ENCODE measurements around the gene TRIO.

The TRIO gene

DNA sequence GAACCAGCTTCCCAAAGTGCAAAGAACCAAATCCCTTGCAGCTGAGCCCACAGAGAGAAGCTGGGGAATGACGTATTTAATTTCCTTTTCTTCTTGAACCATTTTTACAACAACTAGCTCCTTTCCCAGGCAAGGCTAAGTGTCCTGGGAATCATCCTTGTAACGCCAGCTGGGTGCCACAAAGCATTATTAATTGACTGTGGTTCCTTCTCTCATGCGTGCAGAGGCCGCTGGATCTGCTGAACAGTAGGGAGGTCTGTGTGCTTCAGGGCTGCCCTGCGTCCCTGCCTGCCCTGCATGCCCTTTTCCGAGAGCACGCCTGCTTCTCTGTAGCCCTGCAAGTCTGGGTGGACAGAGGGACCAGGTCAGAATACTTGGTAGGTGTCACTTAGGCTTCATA is 314.3 kb downstream of the TRIO start:
- DNase-seq (ENCODE audit: extremely low read depth, insufficient read length), result no peak
- Histone ChIP-seq H3K36me3 (ENCODE audit: control insufficient read depth, insufficient read depth, low read length) (peaks cover 17% of the 10 kb centered on the region), H3K27me3 (replicated peaks; ENCODE audit: control insufficient read depth, insufficient read depth, low read length) (no peaks in the 10 kb centered on the region), H3K4me3 (replicated peaks; ENCODE audit: low read depth, low read length) (no peak overlapping the region)
- TF ChIP-seq, protein P1, sequence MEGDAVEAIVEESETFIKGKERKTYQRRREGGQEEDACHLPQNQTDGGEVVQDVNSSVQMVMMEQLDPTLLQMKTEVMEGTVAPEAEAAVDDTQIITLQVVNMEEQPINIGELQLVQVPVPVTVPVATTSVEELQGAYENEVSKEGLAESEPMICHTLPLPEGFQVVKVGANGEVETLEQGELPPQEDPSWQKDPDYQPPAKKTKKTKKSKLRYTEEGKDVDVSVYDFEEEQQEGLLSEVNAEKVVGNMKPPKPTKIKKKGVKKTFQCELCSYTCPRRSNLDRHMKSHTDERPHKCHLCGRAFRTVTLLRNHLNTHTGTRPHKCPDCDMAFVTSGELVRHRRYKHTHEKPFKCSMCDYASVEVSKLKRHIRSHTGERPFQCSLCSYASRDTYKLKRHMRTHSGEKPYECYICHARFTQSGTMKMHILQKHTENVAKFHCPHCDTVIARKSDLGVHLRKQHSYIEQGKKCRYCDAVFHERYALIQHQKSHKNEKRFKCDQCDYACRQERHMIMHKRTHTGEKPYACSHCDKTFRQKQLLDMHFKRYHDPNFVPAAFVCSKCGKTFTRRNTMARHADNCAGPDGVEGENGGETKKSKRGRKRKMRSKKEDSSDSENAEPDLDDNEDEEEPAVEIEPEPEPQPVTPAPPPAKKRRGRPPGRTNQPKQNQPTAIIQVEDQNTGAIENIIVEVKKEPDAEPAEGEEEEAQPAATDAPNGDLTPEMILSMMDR (IDR thresholded peaks at IDR 0.05; ENCODE audit: insufficient read depth, low read length, poor library complexity, severe bottlenecking), result no peak

DNA sequence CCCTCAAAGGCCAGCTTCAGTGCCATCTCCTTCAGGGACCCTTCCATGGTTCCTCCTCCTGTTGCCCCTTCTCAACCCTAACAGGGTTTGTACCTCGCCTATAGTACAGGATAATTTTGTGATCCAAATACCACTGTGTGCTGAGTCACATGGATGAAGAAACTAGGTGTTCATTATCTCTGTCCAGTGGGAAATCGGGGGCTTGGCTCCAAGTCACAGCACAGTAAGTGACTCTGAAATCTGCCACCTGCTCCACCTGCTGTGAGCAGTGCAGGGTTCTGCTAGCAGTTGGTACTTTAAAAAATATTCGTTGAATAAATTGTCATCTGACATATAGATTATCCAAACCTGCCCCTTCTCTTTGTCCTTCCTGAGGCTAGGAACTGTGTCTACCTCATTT is 315.3 kb downstream of the TRIO start:
- Histone ChIP-seq H3K36me3 (ENCODE audit: control insufficient read depth, insufficient read depth, low read length) (peaks cover 22% of the 10 kb centered on the region), H3K27me3 (replicated peaks; ENCODE audit: control insufficient read depth, insufficient read depth, low read length) (no peaks in the 10 kb centered on the region), H3K4me3 (replicated peaks; ENCODE audit: low read depth, low read length) (no peak overlapping the region)
- TF ChIP-seq, protein P1 (IDR thresholded peaks at IDR 0.05; ENCODE audit: insufficient read depth, low read length, poor library complexity, severe bottlenecking), result no peak
- DNase-seq (ENCODE audit: extremely low read depth, insufficient read length), result no peak

DNA sequence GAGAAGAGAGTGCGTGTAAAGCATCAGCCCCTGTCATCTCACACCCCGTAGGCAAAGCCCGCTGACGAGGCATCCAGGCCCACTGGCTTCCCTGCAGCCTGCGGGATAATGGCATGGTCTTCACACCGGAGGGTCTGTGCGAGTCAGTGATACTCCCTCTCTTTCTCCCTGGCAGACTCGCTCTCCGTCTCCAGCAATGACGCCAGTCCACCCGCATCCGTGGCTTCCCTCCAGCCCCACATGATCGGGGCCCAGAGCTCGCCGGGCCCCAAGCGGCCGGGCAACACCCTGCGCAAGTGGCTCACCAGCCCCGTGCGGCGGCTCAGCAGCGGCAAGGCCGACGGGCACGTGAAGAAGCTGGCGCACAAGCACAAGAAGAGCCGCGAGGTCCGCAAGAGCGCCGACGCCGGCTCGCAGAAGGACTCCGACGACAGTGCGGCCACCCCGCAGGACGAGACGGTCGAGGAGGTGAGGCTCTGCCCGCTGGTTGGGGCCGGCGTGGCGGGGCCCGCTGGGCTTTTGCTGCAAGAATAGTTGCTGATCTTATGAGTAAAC is 317.8 kb downstream of the TRIO start:
- Histone ChIP-seq H3K36me3 (ENCODE audit: control insufficient read depth, insufficient read depth, low read length) (peaks cover 33% of the 10 kb centered on the region), H3K4me3 (replicated peaks; ENCODE audit: low read depth, low read length) (no peak overlapping the region), H3K27me3 (replicated peaks; ENCODE audit: control insufficient read depth, insufficient read depth, low read length) (no peaks in the 10 kb centered on the region)
- no peak for DNase-seq (ENCODE audit: extremely low read depth, insufficient read length)
- TF ChIP-seq, protein P1 (IDR thresholded peaks at IDR 0.05; ENCODE audit: insufficient read depth, low read length, poor library complexity, severe bottlenecking), result no peak

DNA sequence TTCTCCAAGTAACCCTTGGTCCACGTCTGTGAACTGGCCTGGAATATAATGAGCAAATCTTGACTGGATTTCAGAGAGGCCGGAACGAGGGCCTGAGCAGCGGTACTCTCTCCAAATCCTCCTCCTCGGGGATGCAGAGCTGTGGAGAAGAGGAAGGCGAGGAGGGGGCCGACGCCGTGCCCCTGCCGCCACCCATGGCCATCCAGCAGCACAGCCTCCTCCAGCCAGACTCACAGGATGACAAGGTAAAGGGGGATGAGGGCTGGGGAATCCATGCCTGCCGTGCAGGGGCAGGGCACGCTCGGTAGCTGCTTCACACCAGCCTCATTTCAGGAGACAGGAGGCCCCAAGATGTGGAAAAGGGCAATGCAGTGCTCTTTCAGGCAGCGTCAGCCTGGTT is 319.5 kb downstream of the TRIO start:
- TF ChIP-seq, protein P1 (IDR thresholded peaks at IDR 0.05; ENCODE audit: insufficient read depth, low read length, poor library complexity, severe bottlenecking), result no peak
- no peak overlapping the region for H3K4me3 ChIP-seq (replicated peaks; ENCODE audit: low read depth, low read length)
- no peak for DNase-seq (ENCODE audit: extremely low read depth, insufficient read length)
- peaks cover 36% of the 10 kb centered on the region for H3K36me3 ChIP-seq (ENCODE audit: control insufficient read depth, insufficient read depth, low read length)
- no peaks in the 10 kb centered on the region for H3K27me3 ChIP-seq (replicated peaks; ENCODE audit: control insufficient read depth, insufficient read depth, low read length)

DNA sequence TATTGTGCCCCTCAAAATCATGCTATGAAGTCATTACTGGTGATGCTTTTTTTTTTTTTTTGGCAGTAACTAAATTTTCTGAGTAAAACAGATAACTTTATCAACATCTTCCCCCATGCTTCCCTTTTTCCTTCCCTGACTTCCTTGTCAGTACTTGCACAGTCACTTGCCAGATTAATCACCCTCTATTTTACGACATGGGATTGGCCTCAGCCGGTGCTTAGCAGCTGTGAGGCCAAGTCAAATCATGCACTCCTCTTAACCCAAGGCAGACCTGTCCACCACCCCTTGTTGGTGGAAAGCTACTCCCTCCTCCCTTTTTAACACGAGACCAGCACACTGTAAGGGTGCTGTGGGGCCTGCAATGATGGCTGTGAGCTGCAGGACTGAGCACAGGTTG is 320.5 kb downstream of the TRIO start:
- no peak for DNase-seq (ENCODE audit: extremely low read depth, insufficient read length)
- Histone ChIP-seq H3K27me3 (replicated peaks; ENCODE audit: control insufficient read depth, insufficient read depth, low read length) (no peaks in the 10 kb centered on the region), H3K4me3 (replicated peaks; ENCODE audit: low read depth, low read length) (no peak overlapping the region), H3K36me3 (ENCODE audit: control insufficient read depth, insufficient read depth, low read length) (peaks cover 34% of the 10 kb centered on the region)
- TF ChIP-seq, protein P1 (IDR thresholded peaks at IDR 0.05; ENCODE audit: insufficient read depth, low read length, poor library complexity, severe bottlenecking), result no peak

DNA sequence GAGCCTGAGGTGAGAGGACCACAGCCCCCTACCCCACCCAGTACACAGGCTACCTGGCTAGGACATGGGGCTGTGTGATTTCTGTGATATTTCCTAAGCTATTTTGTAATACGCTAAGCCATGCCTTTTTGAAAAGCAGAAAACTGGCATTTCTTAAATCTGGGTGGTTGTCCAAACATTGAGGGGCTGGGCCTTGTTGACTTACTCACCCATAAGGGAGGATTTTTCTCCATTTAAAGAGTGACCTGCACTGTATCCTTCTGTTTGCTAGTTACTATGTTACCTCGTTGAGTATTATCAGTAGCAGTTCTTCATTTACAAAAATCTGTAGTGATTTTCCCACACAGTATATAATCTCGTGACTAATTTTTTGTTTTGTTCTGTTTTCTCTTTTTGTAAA is 321.0 kb downstream of the TRIO start:
- H3K36me3 ChIP-seq (ENCODE audit: control insufficient read depth, insufficient read depth, low read length), result peaks cover 32% of the 10 kb centered on the region
- no peak for DNase-seq (ENCODE audit: extremely low read depth, insufficient read length)
- TF ChIP-seq, protein P1 (IDR thresholded peaks at IDR 0.05; ENCODE audit: insufficient read depth, low read length, poor library complexity, severe bottlenecking), result no peak
- no peak overlapping the region for H3K4me3 ChIP-seq (replicated peaks; ENCODE audit: low read depth, low read length)
- H3K27me3 ChIP-seq (replicated peaks; ENCODE audit: control insufficient read depth, insufficient read depth, low read length), result no peaks in the 10 kb centered on the region
